HG03103 (cell line): ENCODE measurements around the gene ZBTB40.

ENCODE experiments used
- ATAC-seq: cut with Tn5 transposase; IDR thresholded peaks from one replicate; pipeline ENCODE4 v1.9.1; 2021; ENCODE audit warnings: low read depth; ENCODE audit not compliant: unreplicated experiment

ZBTB40 gene

DNA sequence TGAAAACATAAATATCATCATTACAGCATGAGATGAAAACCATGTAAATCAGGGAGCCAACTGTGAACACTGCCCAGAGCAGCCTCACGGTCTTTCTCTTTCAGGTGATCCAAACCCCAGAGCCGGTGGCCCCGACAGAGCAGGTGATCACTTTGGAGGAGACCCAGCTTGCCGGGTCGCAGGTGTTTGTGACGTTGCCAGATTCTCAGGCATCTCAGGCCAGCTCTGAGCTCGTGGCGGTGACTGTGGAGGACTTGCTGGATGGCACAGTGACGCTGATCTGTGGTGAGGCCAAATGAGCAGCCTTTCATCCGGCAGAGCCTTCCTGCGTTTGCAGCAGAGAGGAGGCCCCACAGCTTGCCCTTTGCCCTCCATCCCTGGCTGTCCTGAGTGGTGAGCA, 74.4 kb downstream of the ZBTB40 start:
- ATAC-seq: no peak

DNA sequence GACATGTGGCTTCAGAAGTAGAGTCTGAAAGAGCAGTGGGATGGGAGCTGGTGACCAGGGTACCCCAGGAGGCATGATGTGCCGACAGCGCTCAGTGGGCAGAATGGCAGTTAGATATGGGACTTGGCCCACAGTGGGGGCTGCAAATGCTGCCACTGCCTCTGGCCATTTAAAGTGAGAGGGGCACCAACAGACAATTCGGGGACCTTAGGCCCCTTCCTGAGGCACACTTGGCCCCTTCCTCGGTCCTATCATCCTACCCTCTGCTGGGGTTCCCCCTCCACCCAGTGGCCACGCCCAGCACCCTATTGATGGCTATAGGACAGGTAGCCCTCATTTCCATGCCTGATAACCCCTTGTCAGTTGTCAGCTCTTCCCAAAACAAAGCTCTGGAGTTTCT, 75.0 kb downstream of the ZBTB40 start:
- ATAC-seq: no peak

DNA sequence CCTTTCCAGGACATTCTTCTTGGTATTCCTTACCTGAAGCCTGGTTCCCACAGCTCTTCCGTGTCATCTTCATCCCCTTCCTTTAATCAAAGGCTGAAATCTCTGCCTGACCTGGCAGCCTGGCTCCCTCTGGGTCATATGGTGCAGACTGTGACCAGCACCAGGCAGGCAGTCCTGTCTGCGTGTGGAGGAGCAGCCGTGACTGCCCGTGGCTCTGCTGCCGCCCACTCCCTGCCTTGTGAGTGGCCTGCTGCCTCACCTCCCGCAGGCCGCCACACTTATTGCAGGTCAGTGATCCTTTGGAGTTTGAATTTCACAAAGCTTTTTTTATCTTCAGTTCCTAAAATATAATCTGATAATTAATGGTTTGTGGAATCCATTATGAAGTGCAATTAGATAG, 75.5 kb downstream of the ZBTB40 start:
- no peak for ATAC-seq

- no peak for ATAC-seq
Measured at GRCh38 chr1:22527555-22528296, 76.1 kb downstream of the ZBTB40 start.

GRCh38 chr1:22528451-22528850, 76.8 kb downstream of the ZBTB40 start:
- no peak for ATAC-seq

GRCh38 chr1:22529901-22530621, 78.4 kb downstream of the ZBTB40 start:
- ATAC-seq: no peak

- no peak for ATAC-seq
Measured at GRCh38 chr1:22530715-22531114, 79.1 kb downstream of the ZBTB40 start.

DNA sequence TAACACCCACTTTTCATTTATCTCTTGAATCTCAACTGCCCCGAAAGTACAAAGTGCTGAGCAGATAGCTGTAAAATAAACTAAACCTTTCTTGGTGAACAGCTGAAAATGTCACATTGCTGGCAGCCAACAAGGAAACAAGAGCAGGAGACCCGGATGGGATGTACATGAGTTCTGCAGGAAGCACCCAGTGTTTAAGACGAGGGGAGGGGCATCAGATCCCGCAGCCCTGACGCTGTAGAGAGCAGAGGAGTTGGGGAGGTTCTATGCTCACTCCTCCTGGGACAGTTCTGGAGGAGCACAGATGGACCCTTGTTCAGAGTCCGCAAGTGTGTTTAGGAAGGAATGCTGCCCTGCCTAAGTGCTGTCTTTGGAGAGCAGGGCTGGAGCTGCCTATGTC, 79.6 kb downstream of the ZBTB40 start:
- ATAC-seq: no peak

DNA sequence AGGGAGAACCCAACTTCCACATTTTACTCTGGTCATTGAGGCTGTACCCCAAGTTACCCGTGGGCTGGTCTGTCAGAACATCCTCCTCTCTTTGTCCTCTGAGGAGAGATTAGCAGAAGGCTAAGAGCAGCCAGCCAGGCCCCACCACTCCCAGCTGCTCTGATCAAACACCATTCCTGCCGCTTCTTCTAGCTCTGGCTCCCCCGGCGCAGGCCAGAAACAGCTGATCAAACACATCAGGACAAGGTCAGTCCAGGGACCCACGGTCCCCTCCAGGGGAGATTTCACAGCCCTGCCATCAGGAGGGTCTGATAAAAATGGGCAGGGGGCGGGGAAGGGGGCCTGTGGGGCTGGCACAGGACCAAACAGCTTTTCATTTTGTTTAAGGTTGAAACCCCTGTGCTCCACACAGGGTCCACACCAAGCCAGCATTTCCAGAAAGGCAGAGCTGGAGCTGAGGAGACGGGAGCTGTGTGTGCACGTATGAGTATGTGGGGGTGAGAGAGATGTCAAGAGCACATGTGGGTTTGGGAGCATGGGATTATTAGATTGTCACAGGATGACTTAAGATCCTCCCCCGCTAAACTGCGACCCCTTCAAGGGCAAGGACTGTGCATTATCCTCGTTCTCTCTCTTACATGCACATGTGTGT, 81.7 kb downstream of the ZBTB40 start:
- no peak for ATAC-seq

DNA sequence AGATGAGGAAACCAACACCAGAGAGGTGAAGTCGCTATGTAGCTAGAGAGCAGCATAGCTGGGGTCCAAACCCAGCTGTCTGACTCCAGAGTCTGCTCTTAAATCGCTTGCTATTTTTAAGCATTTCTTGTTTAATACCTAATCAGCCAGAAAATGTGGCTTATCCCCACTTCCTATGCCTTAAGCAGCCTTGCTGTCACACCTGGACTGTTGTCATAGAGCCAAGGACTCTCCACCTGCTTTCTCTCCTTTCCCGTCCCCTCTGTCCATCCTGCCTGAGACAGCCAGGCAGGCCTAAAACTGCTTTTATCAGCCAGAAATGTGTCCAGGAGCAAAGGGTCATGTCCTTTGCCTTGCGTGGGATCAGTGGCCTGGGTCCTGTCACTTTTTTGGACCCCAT, 83.3 kb downstream of the ZBTB40 start:
- ATAC-seq: no peak

GRCh38 chr1:22535399-22535798, 83.7 kb downstream of the ZBTB40 start:
- ATAC-seq: no peak

GRCh38 chr1:22536506-22536905, 84.9 kb downstream of the ZBTB40 start:
- ATAC-seq: no peak

- no peak for ATAC-seq
Measured at GRCh38 chr1:22537441-22538139, 85.9 kb downstream of the ZBTB40 start.

- no peak for ATAC-seq
Measured at GRCh38 chr1:22539510-22540118, 88.0 kb downstream of the ZBTB40 start.

DNA sequence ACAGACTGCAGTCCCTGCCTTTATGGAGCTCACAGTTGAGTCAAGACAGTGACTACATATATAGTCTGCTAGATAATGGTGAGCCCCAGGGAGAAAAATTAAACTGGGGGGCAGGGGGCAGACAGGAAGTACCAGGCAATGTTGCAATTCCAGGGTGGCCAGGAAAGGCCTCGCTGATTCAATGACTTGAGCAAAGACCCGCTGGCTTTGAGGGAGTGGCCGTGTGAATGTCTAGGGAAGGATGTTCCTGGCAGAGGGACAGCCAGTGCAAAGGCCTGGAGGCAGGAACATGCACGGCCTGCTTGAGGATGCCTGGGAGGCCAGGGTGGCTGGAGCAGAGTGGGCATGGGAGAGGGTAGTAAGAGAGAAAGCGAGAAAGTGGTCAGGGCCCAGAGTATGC, 88.7 kb downstream of the ZBTB40 start:
- no peak for ATAC-seq

DNA sequence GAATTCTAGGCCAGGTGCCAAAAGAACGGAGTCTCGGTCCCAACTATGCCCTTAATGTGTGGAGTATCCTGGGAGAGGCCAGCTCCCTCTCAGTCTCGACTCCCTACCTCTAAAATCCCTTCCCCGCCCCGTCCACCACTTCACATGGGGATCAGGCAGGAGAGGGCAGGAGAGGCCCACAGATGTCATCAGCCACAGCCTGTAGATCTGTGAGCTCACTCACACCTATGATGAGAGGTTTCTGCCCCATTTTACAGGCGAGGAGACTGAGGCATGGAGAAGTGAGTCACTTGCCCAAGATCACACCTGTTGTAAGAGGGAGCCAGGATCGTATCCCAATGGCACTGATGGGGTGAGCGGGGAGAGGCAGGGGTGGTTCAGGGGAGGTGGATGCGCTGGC, 91.2 kb downstream of the ZBTB40 start:
- no peak for ATAC-seq

DNA sequence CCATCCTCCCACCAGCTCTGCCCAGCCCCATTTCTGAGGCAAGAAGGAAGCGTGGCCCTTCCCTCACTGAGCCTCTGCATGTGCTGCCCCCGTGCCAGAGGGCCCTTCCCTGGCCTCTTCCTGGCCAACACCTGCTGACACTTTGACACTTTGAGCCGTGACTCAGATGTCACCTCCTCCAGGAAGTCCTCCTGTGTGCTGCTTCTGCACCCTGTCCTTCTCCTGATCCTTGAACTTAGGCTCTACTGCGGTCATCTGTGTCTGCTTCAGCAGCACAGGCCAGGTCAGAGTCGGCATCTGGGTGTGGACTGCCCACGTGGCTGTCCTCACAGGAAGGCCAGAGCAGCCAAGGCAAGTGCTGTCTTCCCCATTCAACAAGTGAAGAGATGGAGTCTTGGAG, 92.0 kb downstream of the ZBTB40 start:
- no peak for ATAC-seq

GRCh38 chr1:22544606-22545005, 93.0 kb downstream of the ZBTB40 start:
- no peak for ATAC-seq

GRCh38 chr1:22545141-22545540, 93.5 kb downstream of the ZBTB40 start:
- ATAC-seq: no peak

DNA sequence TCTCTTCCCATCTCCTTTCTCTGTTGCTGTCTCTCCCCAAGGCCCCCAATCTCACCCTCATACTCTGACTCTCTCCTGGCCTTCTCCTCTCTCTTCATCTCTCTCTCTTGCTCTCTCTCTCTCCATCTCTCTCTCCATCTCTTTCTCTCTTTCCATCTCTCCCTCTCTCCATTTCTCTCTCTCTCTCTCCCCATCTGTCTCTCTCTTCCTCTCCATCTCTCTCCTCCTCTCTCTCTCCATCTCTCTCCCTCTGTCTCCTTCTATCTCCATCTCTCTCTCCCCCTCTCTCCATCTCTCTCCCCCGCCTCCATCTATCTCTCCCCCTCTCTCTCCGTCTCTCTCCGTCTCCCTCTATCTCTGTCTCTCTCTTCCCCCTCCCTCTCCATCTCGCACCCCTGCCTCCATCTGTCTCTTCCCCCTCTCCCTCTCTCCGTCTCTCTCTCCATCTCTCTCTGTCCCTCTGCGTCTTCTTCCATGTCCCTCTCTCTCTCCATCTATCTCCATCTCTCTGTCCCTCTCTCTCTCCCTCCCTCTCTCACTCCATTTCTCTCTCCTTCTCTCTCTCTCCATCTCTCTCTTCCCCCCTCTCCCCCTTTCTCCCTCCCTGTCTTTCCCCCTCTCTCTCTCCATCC, 95.7 kb downstream of the ZBTB40 start:
- no peak for ATAC-seq
